GM13976 (cell line): ENCODE results near the gene FKBP2.

Experiments
- DNase-seq: peaks from one replicate; pipeline ENCODE4 v3.0.0; 2012; ENCODE audit warnings: low spot score
- in situ Hi-C: fragments of 300-500 bp; cut with MboI; formaldehyde crosslinking; loops from one replicate; pipeline ENCODE4 v1.12.0; 2022; ENCODE audit warnings: low sequenced_read_pairs, mixed read lengths, inconsistent platforms; ENCODE audit not compliant: unreplicated experiment
- TF ChIP-seq, protein P1 (sequence below): IDR thresholded peaks from 2 replicates; pipeline ENCODE4 v1.5.1; 2012; ENCODE audit warnings: borderline replicate concordance, mild to moderate bottlenecking; ENCODE audit not compliant: insufficient read depth; ENCODE audit errors: extremely low read depth, missing control alignments, control extremely low read depth

FKBP2 gene

DNA sequence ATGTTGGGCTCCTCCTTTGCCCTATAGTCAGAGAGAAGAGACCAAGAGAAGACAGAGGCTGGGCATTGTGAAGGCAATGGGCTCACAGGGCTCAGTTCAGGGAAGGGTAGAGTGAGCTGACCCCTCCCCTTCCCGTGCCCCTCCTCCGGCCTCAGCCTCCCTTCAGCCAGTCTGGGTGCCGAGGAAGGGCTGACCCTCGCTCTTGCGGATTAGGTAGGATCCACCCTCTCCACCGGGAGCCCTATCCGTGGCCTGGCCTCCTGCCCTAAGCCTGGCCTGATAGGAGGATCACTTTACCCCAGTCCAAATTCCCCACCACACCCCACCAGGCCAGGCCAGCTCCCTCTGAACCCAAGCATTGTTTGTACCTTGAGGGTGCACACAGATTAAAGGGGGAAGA lies 7.7 kb downstream of the FKBP2 start:
- in situ Hi-C loops, result no loop called here
- DNase-seq, result no peak
- TF ChIP-seq, protein P1, sequence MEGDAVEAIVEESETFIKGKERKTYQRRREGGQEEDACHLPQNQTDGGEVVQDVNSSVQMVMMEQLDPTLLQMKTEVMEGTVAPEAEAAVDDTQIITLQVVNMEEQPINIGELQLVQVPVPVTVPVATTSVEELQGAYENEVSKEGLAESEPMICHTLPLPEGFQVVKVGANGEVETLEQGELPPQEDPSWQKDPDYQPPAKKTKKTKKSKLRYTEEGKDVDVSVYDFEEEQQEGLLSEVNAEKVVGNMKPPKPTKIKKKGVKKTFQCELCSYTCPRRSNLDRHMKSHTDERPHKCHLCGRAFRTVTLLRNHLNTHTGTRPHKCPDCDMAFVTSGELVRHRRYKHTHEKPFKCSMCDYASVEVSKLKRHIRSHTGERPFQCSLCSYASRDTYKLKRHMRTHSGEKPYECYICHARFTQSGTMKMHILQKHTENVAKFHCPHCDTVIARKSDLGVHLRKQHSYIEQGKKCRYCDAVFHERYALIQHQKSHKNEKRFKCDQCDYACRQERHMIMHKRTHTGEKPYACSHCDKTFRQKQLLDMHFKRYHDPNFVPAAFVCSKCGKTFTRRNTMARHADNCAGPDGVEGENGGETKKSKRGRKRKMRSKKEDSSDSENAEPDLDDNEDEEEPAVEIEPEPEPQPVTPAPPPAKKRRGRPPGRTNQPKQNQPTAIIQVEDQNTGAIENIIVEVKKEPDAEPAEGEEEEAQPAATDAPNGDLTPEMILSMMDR, result no peak

DNA sequence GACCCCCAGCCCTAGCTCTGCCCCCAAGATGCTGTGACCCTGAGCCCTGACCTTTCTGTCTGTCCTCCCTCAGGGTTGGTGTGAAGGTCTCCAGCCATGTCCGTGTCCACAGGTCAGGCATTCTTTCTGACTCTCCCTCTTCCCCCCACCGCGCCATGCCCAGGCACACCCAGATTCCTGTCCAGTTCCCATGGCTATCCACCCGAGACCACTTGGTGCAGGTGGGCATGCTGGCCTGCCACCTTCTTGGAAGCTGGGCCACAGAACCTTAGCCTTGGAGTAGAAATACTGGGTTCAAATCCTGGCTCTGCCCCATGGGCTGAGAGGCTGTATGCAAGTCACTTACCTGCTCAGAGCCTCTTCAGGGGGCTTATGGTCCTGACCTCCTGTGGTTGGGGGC lies 8.1 kb downstream of the FKBP2 start:
- in situ Hi-C loops, result no loop called here
- DNase-seq, result no peak
- TF ChIP-seq, protein P1, result no peak

- in situ Hi-C loops, result no loop called here
- DNase-seq, result no peak
- TF ChIP-seq, protein P1, result no peak
Observed at GRCh38 chr11:64249563-64250414, 8.9 kb downstream of the FKBP2 start.

- TF ChIP-seq, protein P1, result no peak
- in situ Hi-C loops, result no loop called here
- DNase-seq, result no peak
Observed at GRCh38 chr11:64250415-64251015, 9.6 kb downstream of the FKBP2 start.

DNA sequence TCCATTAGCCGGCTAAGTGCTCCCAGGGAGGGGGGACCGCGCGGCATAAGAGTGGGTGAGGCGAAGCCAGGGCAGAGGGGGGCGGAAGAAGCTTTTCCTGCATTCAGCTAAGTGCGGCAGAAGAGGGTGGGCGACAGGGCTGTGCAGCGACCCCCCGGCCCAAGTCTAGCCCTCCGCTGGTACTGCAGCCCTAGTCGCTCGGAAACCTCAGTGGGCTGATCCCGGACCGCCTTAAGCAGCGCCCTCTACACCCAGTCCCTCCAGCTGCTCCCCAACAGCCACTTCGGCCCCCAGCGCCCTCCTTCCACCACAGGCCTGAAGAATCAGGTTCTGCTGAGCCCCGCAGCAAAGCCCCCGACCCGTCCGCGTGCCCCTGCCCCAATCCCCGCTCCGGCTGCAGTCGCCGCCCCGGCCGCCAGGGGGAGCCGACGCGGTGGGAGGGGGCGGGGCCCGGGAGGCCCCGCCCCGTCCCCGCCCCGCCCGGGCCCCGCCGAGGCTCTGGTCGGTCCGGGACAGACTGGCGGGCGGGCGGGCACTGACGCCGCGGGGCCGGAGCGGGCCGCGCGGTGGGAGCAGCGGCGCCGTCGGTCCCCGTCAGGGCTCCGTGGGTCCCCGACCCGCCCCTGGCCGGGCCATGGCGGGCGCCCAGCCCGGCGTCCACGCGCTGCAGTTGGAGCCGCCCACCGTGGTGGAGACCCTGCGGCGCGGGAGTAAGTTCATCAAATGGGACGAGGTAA lies 10.3 kb downstream of the FKBP2 start, which contains the start of gene PLCB3:
Gene PLCB3, plus strand, starts transcription at position 515 of the 737 bp plus-strand sequence. Its CDS starts 120 bp downstream, at position 635.
- TF ChIP-seq, protein P1, result peak; percentile 78
- in situ Hi-C loops, result no loop called here
- DNase-seq, result peak; percentile 94

- TF ChIP-seq, protein P1, result no peak
- in situ Hi-C loops, result no loop called here
- DNase-seq, result no peak
Observed at GRCh38 chr11:64251753-64252002, 10.8 kb downstream of the FKBP2 start.
